AG04449 (cell line): Measurements from ENCODE around the gene WFDC11.
"Not testable (repeated sequence)": the region's sequence is repeated elsewhere in the genome, so short reads cannot be mapped to it uniquely, and the experiment has no call there.

Source experiments
- CTCF ChIA-PET: fragments of 350-600 bp; formaldehyde crosslinking; extraction: SDS; loops from one replicate; lab custom pipeline; 2021; ENCODE audit warnings: antibody characterized with exemption; lab: Yijun Ruan, JAX
- POLR2A ChIA-PET: fragments of 400-600, 350-600 bp; formaldehyde crosslinking; extraction: SDS; loops from one replicate; lab custom pipeline; 2020; ENCODE audit warnings: antibody characterized with exemption, inconsistent platforms; lab: Yijun Ruan, JAX
- DNase-seq: peaks from one replicate; pipeline ENCODE4 v3.0.0-alpha.2; 2010; ENCODE audit warnings: low read depth, low spot score
- H3K4me3 ChIP-seq: 2 replicates; pipeline ENCODE4 v1.5.1; 2011; ENCODE audit warnings: low read depth, mild to moderate bottlenecking, control low read depth, low read length
- CTCF ChIP-seq: IDR thresholded peaks from one replicate; pipeline ENCODE4 v1.5.1; 2011; ENCODE audit warnings: mild to moderate bottlenecking, moderate library complexity, low read length, control low read depth, inconsistent platforms; ENCODE audit not compliant: insufficient read depth; ENCODE audit errors: missing control alignments

WFDC11 gene

GRCh38 chr20:45685896-45686295 is 15.9 kb upstream of the WFDC11 start:
- H3K4me3 ChIP-seq = no peak overlapping the region
- CTCF ChIA-PET = no interaction called here
- DNase-seq = no peak
- POLR2A ChIA-PET = no interaction called here
- TF ChIP-seq CTCF = peak; percentile 6

GRCh38 chr20:45679650-45680049 is 9.6 kb upstream of the WFDC11 start:
- no peak for DNase-seq
- H3K4me3 ChIP-seq = no peak overlapping the region
- ChIA-PET POLR2A (no interaction called here), CTCF (interaction anchor here (1.5 kb wide), 1 partner anchor 92 kb away, joined by 5 read pairs; no protein-coding TSS in a partner anchor)
- TF ChIP-seq CTCF = no peak

- no peak overlapping the region for H3K4me3 ChIP-seq
- CTCF ChIA-PET = no interaction called here
- TF ChIP-seq CTCF = no peak
- POLR2A ChIA-PET = no interaction called here
- DNase-seq = no peak
These were observed 2.7 kb upstream of the WFDC11 start for GRCh38 chr20:45672765-45673164.

- DNase-seq, H3K4me3 ChIP-seq, CTCF ChIA-PET, POLR2A ChIA-PET: not testable (repeated sequence)
These were observed 13.0 kb downstream of the WFDC11 start for GRCh38 chr20:45657038-45657437.

GRCh38 chr20:45651726-45652125 is 18.3 kb downstream of the WFDC11 start:
- H3K4me3 ChIP-seq, POLR2A ChIA-PET, CTCF ChIA-PET, DNase-seq: not testable (repeated sequence)

- CTCF ChIA-PET = no interaction called here
- POLR2A ChIA-PET = no interaction called here
- no peak overlapping the region for H3K4me3 ChIP-seq
- no peak for TF ChIP-seq CTCF
- DNase-seq = no peak
These were observed 20.7 kb downstream of the WFDC11 start for GRCh38 chr20:45649312-45649863.

- no peak overlapping the region for H3K4me3 ChIP-seq
- ChIA-PET CTCF (no interaction called here), POLR2A (no interaction called here)
- TF ChIP-seq CTCF = no peak
- DNase-seq = no peak
These were observed 22.5 kb downstream of the WFDC11 start for GRCh38 chr20:45647441-45648050.
